Liver (tissue), 9 donors: Measurements from ENCODE around the gene ERFL. TPM values are rescaled to one million over a fixed set of nuclear protein-coding genes. Genes with fewer than 3 reads are reported as not detected.
A peak's percentile ranks its signal among the peaks of the same experiment; 100 is the strongest.
"Not testable (repeated sequence)": the region's sequence is repeated elsewhere in the genome, so short reads cannot be mapped to it uniquely, and the experiment has no call there.

ENCODE experiments used
- DNase-seq: peaks from one replicate; pipeline ENCODE4 v3.0.0-alpha.2; 2017; ENCODE audit warnings: low spot score
- H3K27ac ChIP-seq, 2 donors: one replicate each; pipeline ENCODE4 v1.7.0; 2013; ENCODE audit warnings: inconsistent platforms in 2 of 2, low read length in 2 of 2, control low read depth in 1 of 2, low read depth in 1 of 2, mild to moderate bottlenecking in 1 of 2
- H3K27me3 ChIP-seq, 4 donors: one replicate each; pipeline versions ENCODE4 v1.6.1 to v1.7.0; 2013; ENCODE audit warnings: low read length in 3 of 4, inconsistent platforms in 1 of 4, mild to moderate bottlenecking in 1 of 4, moderate library complexity in 1 of 4; ENCODE audit not compliant: control insufficient read depth in 4 of 4, insufficient read depth in 4 of 4
- H3K36me3 ChIP-seq, 4 donors: one replicate each; pipeline versions ENCODE4 v1.6.1 to v1.7.0; 2013; ENCODE audit warnings: low read length in 3 of 4, mild to moderate bottlenecking in 3 of 4, low read depth in 1 of 4, moderate library complexity in 1 of 4; ENCODE audit not compliant: control insufficient read depth in 4 of 4, insufficient read depth in 3 of 4
- H3K4me1 ChIP-seq, 4 donors: one replicate each; pipeline versions ENCODE4 v1.6.1 to v1.7.0; 2013; ENCODE audit warnings: low read length in 3 of 4, mild to moderate bottlenecking in 3 of 4, moderate library complexity in 1 of 4; ENCODE audit not compliant: control insufficient read depth in 4 of 4, insufficient read depth in 4 of 4
- H3K4me3 ChIP-seq, 3 donors: one replicate each; pipeline versions ENCODE4 v1.6.1 to v1.7.0; 2013; ENCODE audit warnings: low read length in 3 of 3, control low read depth in 1 of 3, low read depth in 1 of 3, mild to moderate bottlenecking in 1 of 3
- H3K9ac ChIP-seq, 2 donors: one replicate each; pipeline ENCODE4 v1.7.0; 2013; ENCODE audit warnings: low read length in 2 of 2, mild to moderate bottlenecking in 2 of 2, moderate library complexity in 2 of 2, control low read depth in 1 of 2, low read depth in 1 of 2
- H3K9me3 ChIP-seq, 4 donors: one replicate each; pipeline versions ENCODE4 v1.6.1 to v1.7.0; 2013; ENCODE audit warnings: low read length in 3 of 4; ENCODE audit not compliant: control insufficient read depth in 4 of 4
- CTCF ChIP-seq: fragments of 150-350 bp; IDR thresholded peaks from 2 replicates; pipeline ENCODE4 v1.5.1; 2017; ENCODE audit warnings: improper control_type of control experiment, low read depth, low read length; ENCODE audit not compliant: missing input control
- EGR1 ChIP-seq, 2 donors: IDR thresholded peaks; 2 replicates each; pipeline ENCODE4 v1.6.1; 2016 to 2018; ENCODE audit warnings: antibody characterized with exemption in 2 of 2, low read depth in 2 of 2
- FOXA1 ChIP-seq: IDR thresholded peaks from 2 replicates; pipeline ENCODE4 v1.6.1; 2016; ENCODE audit warnings: antibody characterized with exemption
- FOXA2 ChIP-seq: IDR thresholded peaks from 2 replicates; pipeline ENCODE4 v1.6.1; 2016; ENCODE audit warnings: antibody characterized with exemption
- HNF4A ChIP-seq, 2 donors: conservative IDR thresholded peaks; 2 replicates each; pipeline ENCODE4 v1.6.1; 2016; ENCODE audit warnings: antibody characterized with exemption in 2 of 2, mild to moderate bottlenecking in 2 of 2
- HNF4G ChIP-seq: IDR thresholded peaks from 2 replicates; pipeline ENCODE4 v1.6.1; 2016; ENCODE audit warnings: antibody characterized with exemption
- JUND ChIP-seq, 2 donors: IDR thresholded peaks; 2 replicates each; pipeline ENCODE4 v1.6.1; 2016; ENCODE audit warnings: antibody characterized with exemption in 2 of 2
- RAD21 ChIP-seq, 2 donors: IDR thresholded peaks; 2 replicates each; pipeline ENCODE4 v1.6.1; 2016; ENCODE audit warnings: antibody characterized with exemption in 2 of 2, mild to moderate bottlenecking in 2 of 2
- RXRA ChIP-seq, 2 donors: IDR thresholded peaks; 2 replicates each; pipeline ENCODE4 v1.6.1; 2017 to 2018; ENCODE audit warnings: antibody characterized with exemption in 2 of 2, mild to moderate bottlenecking in 1 of 2
- SP1 ChIP-seq: IDR thresholded peaks from 2 replicates; pipeline ENCODE4 v1.6.1; 2018; ENCODE audit warnings: antibody characterized with exemption, mild to moderate bottlenecking
- TAF1 ChIP-seq: conservative IDR thresholded peaks from 2 replicates; pipeline ENCODE4 v1.6.1; 2016; ENCODE audit warnings: antibody characterized with exemption, mild to moderate bottlenecking
- WGBS: extraction: QIAGEN DNeasy Blood & Tissue Kit; methylation state at CpG from one replicate; pipeline ENCODE4 v1.1.7; 2013; 5-methylcytosine and 5-hydroxymethylcytosine counted together
- polyA plus RNA-seq, 2 donors: library from polyadenylated mRNA; stranded (reverse) in 1 of 2; unstranded in 1 of 2; fragments of 200-250 nt in 1 of 2; fragments of >200 nt in 1 of 2; fragmentation: Nextera tagmentation in 1 of 2; extraction: Ambion mirVana in 1 of 2; gene quantifications; one replicate each; pipeline versions ENCODE4 v1.2.1 to v1.2.3, GENCODE V29; 2013 to 2015
- total RNA-seq, 2 donors: library from RNA; depleted of rRNA; stranded (reverse); fragments of >200 nt; gene quantifications; one replicate each; pipeline ENCODE4 v1.2.3, GENCODE V29; 2014
- TF ChIP-seq, protein P1 (sequence below): IDR thresholded peaks from 2 replicates; pipeline ENCODE4 v1.6.1; 2016; ENCODE audit warnings: antibody characterized with exemption, mild to moderate bottlenecking
- donor health status: healthy.
- donor health status: healthy.
- donor health status: healthy.
- donor health status: healthy.
- donor health status: healthy.

ERFL gene
- total and polyA plus RNA-seq, 4 donors = not detected

DNA sequence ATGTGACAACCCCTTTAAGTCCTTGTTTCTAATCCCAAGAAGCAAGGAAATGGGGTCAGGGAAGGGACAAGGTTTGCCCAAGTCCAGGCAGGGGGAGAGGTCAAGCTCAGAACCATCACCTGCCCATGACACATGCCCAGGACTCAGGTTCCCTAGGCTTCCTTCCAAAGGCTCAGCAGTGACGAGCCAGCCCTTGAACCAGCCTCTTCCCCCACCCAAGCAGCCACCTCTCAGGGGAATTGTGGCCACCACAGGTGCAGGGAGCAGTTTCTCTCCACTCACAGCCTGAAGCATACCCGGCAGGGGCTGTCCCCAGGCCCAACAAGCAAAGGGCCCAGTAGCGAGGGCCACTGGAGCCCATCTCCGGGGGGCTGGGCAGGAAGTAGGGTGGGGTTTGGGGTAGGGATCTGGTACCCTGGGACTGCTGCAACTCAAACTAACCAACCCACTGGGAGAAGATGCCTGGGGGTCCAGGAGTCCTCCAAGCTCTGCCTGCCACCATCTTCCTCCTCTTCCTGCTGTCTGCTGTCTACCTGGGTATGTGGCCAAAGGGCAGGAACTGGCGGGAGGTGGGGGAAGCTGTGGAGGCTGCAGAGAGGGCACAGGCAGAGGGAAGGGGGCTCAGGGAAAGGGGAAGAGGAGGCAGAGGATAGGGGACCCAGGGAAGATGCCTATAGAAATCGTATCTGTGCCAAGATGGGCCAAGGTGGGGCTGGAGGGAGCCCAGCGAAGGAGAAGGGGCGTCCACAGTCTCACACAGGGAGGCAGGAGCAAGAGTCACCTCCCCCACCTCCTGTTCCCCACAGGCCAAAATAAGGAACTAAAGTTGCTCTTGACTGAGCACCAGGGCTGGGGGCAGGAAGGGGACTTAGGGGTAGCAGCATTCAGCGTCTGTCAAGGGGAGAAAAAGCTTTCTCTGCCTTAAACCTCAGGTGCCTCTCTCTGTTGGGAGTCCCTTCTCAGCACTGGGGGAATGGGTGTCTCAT is 51.1 kb downstream of the ERFL start, which contains the start of gene CD79A:
TSS of gene CD79A (plus strand) at position 433 of the 986 bp plus-strand sequence. CDS start at position 459, 26 bp downstream.
- no peaks in the 10 kb centered on the region for H3K27me3 ChIP-seq
- H3K4me1 ChIP-seq = peaks cover 0 to 10% (median 3%) of the 10 kb centered on the region in 4 donors
- WGBS = 80% methylated on average over 9 of the region's 9 CpGs
- no peak for TF ChIP-seq TAF1
- no peak for TF ChIP-seq RAD21 (IDR thresholded peaks at IDR 0.05)
- no peak for TF ChIP-seq EGR1 (IDR thresholded peaks at IDR 0.05; ENCODE audit: low read depth in 2 of 2)
- no peak for TF ChIP-seq HNF4G
- TF ChIP-seq RXRA (IDR thresholded peaks at IDR 0.05) = no peak
- TF ChIP-seq, protein P1, sequence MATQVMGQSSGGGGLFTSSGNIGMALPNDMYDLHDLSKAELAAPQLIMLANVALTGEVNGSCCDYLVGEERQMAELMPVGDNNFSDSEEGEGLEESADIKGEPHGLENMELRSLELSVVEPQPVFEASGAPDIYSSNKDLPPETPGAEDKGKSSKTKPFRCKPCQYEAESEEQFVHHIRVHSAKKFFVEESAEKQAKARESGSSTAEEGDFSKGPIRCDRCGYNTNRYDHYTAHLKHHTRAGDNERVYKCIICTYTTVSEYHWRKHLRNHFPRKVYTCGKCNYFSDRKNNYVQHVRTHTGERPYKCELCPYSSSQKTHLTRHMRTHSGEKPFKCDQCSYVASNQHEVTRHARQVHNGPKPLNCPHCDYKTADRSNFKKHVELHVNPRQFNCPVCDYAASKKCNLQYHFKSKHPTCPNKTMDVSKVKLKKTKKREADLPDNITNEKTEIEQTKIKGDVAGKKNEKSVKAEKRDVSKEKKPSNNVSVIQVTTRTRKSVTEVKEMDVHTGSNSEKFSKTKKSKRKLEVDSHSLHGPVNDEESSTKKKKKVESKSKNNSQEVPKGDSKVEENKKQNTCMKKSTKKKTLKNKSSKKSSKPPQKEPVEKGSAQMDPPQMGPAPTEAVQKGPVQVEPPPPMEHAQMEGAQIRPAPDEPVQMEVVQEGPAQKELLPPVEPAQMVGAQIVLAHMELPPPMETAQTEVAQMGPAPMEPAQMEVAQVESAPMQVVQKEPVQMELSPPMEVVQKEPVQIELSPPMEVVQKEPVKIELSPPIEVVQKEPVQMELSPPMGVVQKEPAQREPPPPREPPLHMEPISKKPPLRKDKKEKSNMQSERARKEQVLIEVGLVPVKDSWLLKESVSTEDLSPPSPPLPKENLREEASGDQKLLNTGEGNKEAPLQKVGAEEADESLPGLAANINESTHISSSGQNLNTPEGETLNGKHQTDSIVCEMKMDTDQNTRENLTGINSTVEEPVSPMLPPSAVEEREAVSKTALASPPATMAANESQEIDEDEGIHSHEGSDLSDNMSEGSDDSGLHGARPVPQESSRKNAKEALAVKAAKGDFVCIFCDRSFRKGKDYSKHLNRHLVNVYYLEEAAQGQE = no peak
- TF ChIP-seq SP1 = no peak
- no peak for TF ChIP-seq HNF4A (conservative IDR thresholded peaks at IDR 0.05)
- TF ChIP-seq FOXA2 = no peak
- TF ChIP-seq FOXA1 = no peak
- no peak within 1 kb of the TSS for H3K4me3 ChIP-seq
- H3K27ac ChIP-seq = peak within 1 kb of the TSS in 1 of 2 donors; percentile 50
- peak within 1 kb of the TSS in 1 of 2 donors; percentile 27 for H3K9ac ChIP-seq
- H3K36me3 ChIP-seq = peaks cover 0 to 4% (median under 1%) of the 10 kb centered on the region in 4 donors
- H3K9me3 ChIP-seq = no peaks in the 10 kb centered on the region
- no peak for DNase-seq

- 77% methylated on average over 3 of the region's 3 CpGs for WGBS
- H3K9ac ChIP-seq, H3K27me3 ChIP-seq, H3K4me3 ChIP-seq, H3K9me3 ChIP-seq, DNase-seq: not testable (repeated sequence)
- peaks cover 4 to 16% (median 6%) of the 10 kb centered on the region in 4 donors for H3K36me3 ChIP-seq
- H3K4me1 ChIP-seq = peaks cover 0 to 14% (median 5%) of the 10 kb centered on the region in 4 donors
- H3K27ac ChIP-seq = peak overlapping the region in 1 of 2 donors; percentile 50
Observed at GRCh38 chr19:41875973-41876372, 52.3 kb downstream of the ERFL start.

- H3K27me3 ChIP-seq = no peaks in the 10 kb centered on the region
- peak; percentile 65 for DNase-seq
- no peaks in the 10 kb centered on the region for H3K9me3 ChIP-seq
- H3K36me3 ChIP-seq = peaks cover 11 to 37% (median 16%) of the 10 kb centered on the region in 4 donors
- peaks cover 0 to 14% (median 5%) of the 10 kb centered on the region in 4 donors for H3K4me1 ChIP-seq
- 49% methylated on average over 18 of the region's 18 CpGs for WGBS
- no peak overlapping the region for H3K9ac ChIP-seq
- H3K4me3 ChIP-seq = no peak overlapping the region
- no peak overlapping the region for H3K27ac ChIP-seq
- TF ChIP-seq EGR1 (IDR thresholded peaks at IDR 0.05; ENCODE audit: low read depth in 2 of 2) = no peak
- TF ChIP-seq JUND (IDR thresholded peaks at IDR 0.05) = no peak
- TF ChIP-seq CTCF = peak; percentile 48
- TF ChIP-seq RXRA (IDR thresholded peaks at IDR 0.05) = no peak
- no peak for TF ChIP-seq HNF4A (conservative IDR thresholded peaks at IDR 0.05)
- TF ChIP-seq RAD21 (IDR thresholded peaks at IDR 0.05) = peak; percentile 73 to 81
Observed at GRCh38 chr19:41872775-41873647, 55.2 kb downstream of the ERFL start.
